MG63 (cell line): Measurements from ENCODE around the gene NAPA. TPM values are rescaled to one million over a fixed set of nuclear protein-coding genes. Genes with fewer than 3 reads are reported as not detected.

Experiments
- DNase-seq: peaks from one replicate; pipeline ENCODE4 v3.0.0-alpha.2; 2020
- H3K27me3 ChIP-seq: fragments of 250-450 bp; sonication (Bioruptor Pico); 2 replicates; pipeline ENCODE4 v1.5.1; 2020; ENCODE audit warnings: mild to moderate bottlenecking, moderate library complexity
- H3K36me3 ChIP-seq: fragments of 250-450 bp; sonication (Bioruptor Pico); 2 replicates; pipeline ENCODE4 v1.5.1; 2020; ENCODE audit warnings: mild to moderate bottlenecking, moderate library complexity
- H3K4me3 ChIP-seq: fragments of 250-450 bp; sonication (Bioruptor Pico); 2 replicates; pipeline ENCODE4 v1.5.1; 2020; ENCODE audit warnings: mild to moderate bottlenecking, moderate library complexity
- H3K9me3 ChIP-seq: fragments of 250-450 bp; sonication (Bioruptor Pico); 2 replicates; pipeline ENCODE4 v1.5.1; 2020; ENCODE audit warnings: mild to moderate bottlenecking, moderate library complexity
- total RNA-seq: library from RNA; depleted of rRNA; stranded (reverse); fragments of >200 nt; shearing (Covaris generic); gene quantifications from 2 replicates; pipeline ENCODE4 v1.2.3, GENCODE V29; 2014; ENCODE audit warnings: low replicate concordance; rRNA removed

NAPA gene
- 141 and 323 TPM in 2 replicates for total RNA-seq

DNA sequence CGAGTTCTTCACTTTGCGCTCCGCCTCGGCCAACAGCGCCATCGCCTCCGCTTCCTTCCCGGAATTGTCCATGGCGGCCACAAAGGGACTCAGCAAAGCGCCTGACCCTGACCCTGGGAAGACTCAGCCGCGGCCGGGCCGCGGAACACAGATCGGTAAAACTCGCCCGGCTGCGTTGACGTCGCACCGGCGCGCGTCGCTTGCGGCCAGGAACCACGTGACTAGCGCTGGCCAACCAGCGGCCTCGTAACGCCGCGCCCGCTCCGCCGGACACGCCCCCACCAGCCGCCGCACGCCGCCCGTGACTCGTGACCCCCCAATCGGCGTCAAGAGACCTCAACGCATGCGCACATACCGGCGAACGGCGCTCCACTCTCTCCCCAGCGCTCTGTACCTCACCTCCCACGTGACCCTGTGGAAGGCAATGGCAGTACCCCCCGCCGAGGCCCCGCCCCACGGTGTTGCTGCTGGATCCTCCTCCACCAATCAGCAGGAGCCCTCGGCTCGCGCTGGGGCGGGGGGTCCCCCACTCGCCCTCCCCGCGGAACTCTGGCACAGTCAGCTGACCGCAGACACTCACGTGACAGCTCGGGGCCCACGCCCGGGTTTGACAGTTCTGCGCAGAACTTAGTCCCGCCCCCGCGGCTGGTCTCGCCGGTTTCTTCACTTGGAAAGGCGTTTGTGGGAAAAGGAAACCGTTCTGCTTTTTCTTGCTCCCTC, at the start of gene NAPA:
TSS of gene NAPA (minus strand) at position 195 of the 720 bp plus-strand sequence. CDS start at position 72, 123 bp downstream.
- Histone ChIP-seq H3K4me3 (peak within 1 kb of the TSS; percentile 98), H3K27me3 (no peaks in the 10 kb centered on the region), H3K36me3 (peaks cover 16% of the 10 kb centered on the region), H3K9me3 (no peaks in the 10 kb centered on the region)
- DNase-seq: peak; percentile 100

DNA sequence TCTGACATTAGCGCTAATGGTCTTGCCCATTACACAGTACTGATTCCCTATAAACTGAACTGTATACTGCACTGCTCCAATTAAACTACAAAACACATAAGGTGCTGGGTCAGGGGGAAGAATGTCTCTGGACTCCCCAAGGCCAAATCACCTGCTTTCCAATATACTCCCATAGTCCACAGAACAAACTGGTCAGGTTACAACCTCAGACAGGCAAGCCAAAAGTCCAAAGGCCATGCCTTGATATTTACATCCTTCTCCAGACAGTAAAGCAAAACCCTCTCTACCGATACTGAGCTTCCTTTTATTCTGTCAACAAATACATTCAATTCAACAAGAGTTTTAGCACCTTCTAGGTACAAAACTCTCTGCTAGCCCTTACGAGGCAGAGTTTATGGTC, 49.2 kb upstream of the NAPA start:
- Histone ChIP-seq H3K27me3 (no peaks in the 10 kb centered on the region), H3K4me3 (no peak overlapping the region)
- no peak for DNase-seq

DNA sequence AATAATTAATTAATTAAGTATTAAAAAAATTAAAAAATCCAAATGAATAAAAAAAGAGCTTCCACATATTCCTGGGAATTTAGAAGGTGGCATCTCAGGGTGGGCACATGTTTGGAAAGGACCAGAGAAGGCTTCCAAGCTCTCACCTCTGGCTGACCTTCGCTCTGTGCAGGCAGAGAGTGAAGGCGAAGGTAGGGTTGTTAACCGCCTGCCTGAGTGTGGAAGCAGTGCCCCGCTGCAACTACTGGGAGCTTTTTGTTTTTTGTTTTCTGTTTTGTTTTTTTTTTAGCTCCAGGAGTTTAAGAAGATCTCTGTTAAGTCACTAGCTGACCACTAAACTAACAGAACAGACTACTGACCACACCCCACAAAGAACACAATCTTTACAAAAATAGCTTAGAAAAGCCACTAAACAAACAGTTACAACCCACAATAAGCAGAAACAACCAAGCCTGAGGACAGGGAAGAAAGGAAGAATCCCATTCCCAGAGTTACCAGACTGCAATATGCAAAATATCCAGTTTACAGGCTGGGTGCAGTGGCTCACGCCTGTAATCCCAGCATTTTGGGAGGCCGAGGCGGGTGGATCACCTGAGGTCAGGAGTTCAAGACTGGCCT, 46.7 kb upstream of the NAPA start:
- Histone ChIP-seq H3K36me3 (no peaks in the 10 kb centered on the region), H3K4me3 (no peak overlapping the region), H3K27me3 (no peaks in the 10 kb centered on the region), H3K9me3 (no peaks in the 10 kb centered on the region)
- DNase-seq: no peak

More for the DNA sequence above, 49.2 kb upstream of the NAPA start:
- Histone ChIP-seq H3K9me3 (no peaks in the 10 kb centered on the region), H3K36me3 (no peaks in the 10 kb centered on the region)

DNA sequence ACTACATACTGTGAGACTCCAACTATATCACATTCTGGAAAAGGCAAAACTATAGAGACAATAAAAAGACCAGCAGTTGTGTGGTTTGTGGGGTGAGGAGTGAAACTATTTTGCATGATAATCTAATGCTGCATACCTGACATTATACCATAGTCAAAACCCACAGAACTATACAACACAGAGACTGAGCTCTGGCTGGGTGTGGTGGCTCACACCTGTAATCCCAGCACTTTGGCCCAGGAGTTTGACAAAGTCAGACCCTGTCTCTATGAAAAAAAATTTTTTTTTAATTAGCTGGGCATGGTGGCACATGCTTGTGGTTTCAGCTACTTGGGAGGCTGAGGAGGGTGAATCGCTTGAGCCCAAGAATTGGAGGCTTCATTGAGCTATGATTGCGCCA, 46.1 kb upstream of the NAPA start:
- no peaks in the 10 kb centered on the region for H3K27me3 ChIP-seq
- no peaks in the 10 kb centered on the region for H3K36me3 ChIP-seq
- no peaks in the 10 kb centered on the region for H3K9me3 ChIP-seq
- H3K4me3 ChIP-seq: no peak overlapping the region
- no peak for DNase-seq

DNA sequence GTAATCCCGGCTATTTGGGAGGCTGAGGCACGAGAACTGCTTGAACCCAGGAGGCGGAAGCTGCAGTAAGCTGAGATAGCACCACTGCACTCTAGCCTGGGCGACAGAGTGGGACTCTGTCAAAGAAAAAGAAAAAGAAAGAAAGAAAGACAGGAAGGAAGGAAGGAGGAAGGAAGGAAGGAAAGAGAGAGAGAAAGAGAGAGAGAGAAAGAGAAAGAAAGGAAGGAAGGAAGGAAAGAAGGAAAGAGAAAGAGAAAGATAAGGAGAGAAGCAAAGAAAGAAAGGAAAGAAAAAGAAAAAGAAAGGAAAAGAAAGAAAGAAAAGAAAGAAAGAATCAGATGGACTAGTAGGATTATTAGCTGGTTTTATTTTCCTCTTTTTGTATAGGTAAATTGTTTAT, 35.3 kb upstream of the NAPA start:
- Histone ChIP-seq H3K27me3 (no peaks in the 10 kb centered on the region), H3K4me3 (no peak overlapping the region), H3K36me3 (no peaks in the 10 kb centered on the region), H3K9me3 (no peaks in the 10 kb centered on the region)
- DNase-seq: no peak

DNA sequence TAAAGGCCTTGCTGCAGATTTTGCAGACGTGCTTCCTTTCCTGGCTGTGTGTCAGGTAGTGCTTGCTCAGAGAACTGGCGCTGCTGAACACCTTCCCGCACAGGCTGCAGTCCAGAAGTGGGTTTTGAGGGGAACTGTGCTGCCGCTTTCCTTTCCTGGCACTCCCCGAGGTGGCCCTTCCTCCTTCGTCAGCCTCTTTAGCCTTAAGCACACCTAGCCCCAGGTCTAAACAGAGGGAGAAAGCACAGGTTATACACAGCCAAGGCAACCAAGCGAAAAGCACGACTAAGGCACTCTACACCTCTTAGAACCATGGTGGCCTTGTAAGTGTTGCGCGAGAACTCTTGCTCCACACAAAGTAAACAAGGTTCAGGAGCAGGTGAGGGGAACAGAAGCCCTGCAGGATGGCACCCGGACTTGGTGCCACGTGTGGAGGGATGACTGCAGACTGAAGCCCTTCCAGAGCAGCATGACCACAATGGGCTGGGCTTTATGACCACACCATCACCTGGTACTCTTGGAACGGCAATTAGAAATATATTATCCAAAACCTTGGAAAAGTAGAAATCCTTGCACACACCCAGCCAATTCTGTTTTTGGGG, 34.5 kb upstream of the NAPA start:
- no peaks in the 10 kb centered on the region for H3K36me3 ChIP-seq
- H3K9me3 ChIP-seq: no peaks in the 10 kb centered on the region
- H3K27me3 ChIP-seq: no peaks in the 10 kb centered on the region
- no peak for DNase-seq
- no peak overlapping the region for H3K4me3 ChIP-seq

DNA sequence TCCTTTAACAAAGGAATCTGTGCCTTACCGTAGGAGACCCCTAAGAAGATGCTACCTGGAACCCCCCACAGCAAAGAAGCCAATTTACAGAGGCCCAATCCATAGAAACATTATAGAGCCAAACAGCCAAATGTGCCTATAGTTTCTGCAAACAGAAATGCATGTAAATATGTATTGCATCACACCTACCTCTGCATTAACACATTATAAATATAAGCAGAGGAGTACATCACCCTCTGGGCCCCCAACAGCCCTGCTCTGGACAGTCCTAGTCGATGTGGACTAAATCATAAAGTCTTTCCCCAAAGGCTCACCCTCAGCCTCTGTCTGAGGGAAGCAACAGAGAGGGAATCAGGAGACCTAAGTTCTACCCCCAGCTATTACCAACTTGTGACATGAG, 32.3 kb upstream of the NAPA start:
- Histone ChIP-seq H3K27me3 (no peaks in the 10 kb centered on the region), H3K36me3 (no peaks in the 10 kb centered on the region), H3K9me3 (no peaks in the 10 kb centered on the region)

DNA sequence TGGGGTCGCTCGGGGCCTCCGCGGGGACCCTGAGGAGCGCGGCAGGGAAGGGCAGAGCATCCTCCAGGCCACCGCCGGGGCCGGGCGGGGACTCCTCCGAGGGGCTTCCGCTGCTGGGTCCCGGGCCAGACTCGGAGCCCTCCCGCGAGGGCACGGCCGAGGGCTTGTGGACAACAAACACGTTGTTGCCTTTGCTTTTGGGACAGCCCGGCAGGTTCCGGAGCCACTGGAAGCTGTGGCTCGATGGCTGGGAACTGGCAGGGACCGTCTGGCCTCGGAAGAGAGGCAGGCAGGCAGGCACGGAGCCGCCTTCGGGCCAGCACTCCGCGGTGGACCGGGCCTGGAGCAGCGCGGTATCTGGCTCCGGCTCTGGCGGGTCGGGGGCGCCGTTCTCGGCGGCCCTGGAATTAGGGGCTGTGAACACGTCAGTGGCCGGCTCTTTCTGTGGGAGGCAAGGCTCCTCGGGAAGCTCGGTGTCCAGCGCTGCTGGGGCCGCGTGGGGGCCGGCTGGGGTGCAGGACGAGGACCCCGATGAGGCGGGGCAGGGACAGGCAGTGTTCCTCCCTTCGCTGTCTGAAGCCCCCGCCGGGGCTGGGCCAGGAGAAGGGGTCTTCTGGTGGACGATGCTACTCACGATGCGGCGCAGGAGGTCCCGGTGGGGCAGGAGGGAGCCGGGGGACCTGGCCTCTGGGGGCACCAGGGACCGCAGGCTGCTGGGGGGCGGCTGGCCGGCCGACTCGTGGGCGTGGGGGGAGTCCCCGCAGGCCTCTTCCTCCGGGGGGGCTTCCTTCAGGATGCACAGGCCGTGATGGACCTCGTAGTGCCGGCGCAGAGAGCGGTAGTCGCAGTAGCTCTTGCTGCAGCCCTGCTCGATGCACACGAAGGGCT, 30.4 kb upstream of the NAPA start:
- Histone ChIP-seq H3K27me3 (no peaks in the 10 kb centered on the region), H3K9me3 (no peaks in the 10 kb centered on the region), H3K4me3 (no peak overlapping the region), H3K36me3 (no peaks in the 10 kb centered on the region)
- no peak for DNase-seq

More for the DNA sequence above, 32.3 kb upstream of the NAPA start:
- H3K4me3 ChIP-seq: no peak overlapping the region
- no peak for DNase-seq

DNA sequence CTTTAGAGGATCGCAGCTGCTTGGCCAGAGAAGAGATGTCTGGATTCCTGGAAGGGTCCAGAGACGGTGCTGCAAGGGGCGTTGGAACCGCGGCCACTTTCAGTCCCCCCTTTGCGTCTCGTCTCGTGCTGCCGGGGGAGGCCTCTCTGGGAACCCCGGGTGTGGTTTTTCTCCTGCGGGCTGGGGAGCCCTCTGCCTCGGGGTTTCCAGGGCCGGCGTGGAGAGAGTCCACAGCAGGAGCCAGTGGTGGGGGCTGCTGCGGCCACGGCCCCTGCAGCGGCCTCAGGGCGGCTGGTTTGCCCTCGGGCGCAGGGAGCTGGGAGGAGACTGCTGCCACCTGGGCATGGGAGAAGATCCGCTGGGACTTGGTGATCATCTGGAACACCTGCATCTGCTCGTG, 29.6 kb upstream of the NAPA start:
- no peaks in the 10 kb centered on the region for H3K27me3 ChIP-seq
- H3K36me3 ChIP-seq: no peaks in the 10 kb centered on the region

DNA sequence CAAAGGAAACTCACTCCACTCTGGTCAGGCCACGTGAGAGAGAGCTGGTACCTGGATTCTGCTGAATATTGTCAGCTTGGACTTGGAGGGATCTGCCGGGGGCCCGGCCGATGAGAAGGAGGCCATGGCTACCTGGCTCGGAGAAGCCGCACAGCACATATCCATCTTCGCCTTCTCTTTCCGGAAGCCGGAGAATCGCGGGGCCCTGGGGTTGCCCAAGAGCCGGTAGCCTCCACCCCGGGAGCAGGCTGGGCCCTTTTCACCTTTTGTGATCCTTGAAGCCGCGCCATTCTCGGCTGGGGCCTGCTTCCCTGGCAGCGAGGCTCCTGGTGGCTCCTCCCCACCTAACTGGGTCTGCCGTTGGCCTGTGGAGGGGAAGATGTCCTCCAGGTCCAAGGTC, 29.2 kb upstream of the NAPA start:
- Histone ChIP-seq H3K9me3 (no peaks in the 10 kb centered on the region), H3K36me3 (no peaks in the 10 kb centered on the region), H3K27me3 (no peaks in the 10 kb centered on the region), H3K4me3 (no peak overlapping the region)
- no peak for DNase-seq

More for the DNA sequence above, 29.6 kb upstream of the NAPA start:
- Histone ChIP-seq H3K9me3 (no peaks in the 10 kb centered on the region), H3K4me3 (no peak overlapping the region)
- no peak for DNase-seq

DNA sequence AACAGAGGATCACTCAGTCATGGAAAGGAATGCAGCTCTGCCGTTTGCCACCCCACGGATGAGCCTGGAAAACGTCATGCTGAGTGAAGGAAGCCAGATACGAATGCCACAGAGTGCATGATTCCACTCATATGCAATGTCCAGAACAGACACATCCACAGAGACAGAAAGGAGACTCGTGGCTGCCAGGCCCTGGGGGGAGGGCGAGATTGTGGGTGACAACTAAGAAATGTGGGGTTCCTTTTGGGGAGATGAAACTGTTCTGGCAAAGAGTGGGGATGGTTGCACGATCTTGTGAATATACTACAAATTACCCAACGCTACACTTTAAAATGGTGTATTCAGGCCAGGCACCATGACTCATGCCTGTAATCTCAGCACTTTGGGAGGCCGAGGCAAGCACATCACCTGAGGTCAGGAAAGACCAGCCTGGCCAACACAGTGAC, 27.2 kb upstream of the NAPA start:
- H3K4me3 ChIP-seq: no peak overlapping the region
- no peaks in the 10 kb centered on the region for H3K36me3 ChIP-seq
- DNase-seq: peak; percentile 71
- no peaks in the 10 kb centered on the region for H3K27me3 ChIP-seq
- H3K9me3 ChIP-seq: no peaks in the 10 kb centered on the region

DNA sequence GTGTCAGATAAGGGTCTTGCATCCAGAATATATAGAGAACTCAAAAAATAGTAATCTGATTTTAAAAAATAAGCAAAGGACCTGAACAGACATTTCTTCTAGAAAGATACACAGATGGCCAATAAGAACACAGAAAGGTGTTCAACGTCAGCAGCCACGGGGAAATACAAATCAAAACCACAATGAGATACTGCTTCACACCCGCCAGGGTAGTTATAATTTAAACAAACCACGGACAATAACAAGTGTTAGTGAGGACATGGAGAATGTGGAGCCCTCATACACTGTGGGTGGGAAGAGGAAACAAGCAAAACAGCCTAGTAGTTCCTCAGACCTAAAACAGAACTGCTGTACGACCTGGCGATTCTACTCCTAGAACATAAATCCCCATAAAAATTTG, 26.7 kb upstream of the NAPA start:
- Histone ChIP-seq H3K9me3 (no peaks in the 10 kb centered on the region), H3K36me3 (no peaks in the 10 kb centered on the region), H3K27me3 (no peaks in the 10 kb centered on the region), H3K4me3 (no peak overlapping the region)
- DNase-seq: no peak

DNA sequence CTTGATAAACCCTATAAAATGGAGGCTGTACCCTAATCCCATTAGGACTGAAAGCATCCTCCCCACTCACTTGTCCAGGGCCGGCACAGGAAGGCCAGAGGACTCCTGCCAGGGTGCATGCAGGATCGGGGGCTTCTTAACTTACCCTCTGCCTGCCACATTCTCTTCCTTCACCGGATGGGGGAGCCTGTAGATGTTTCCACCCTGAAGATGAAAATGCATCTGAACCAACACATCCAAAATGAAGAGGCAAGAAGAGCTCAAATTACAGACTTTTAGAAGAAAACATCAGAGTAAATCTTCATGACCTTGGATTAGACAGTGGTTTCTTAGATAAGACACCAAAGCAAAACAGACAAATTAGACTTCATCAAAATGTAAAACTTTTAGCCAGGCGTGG, 25.9 kb upstream of the NAPA start:
- no peak overlapping the region for H3K4me3 ChIP-seq
- H3K27me3 ChIP-seq: no peaks in the 10 kb centered on the region
- H3K9me3 ChIP-seq: no peaks in the 10 kb centered on the region
- DNase-seq: peak; percentile 11
- no peaks in the 10 kb centered on the region for H3K36me3 ChIP-seq

DNA sequence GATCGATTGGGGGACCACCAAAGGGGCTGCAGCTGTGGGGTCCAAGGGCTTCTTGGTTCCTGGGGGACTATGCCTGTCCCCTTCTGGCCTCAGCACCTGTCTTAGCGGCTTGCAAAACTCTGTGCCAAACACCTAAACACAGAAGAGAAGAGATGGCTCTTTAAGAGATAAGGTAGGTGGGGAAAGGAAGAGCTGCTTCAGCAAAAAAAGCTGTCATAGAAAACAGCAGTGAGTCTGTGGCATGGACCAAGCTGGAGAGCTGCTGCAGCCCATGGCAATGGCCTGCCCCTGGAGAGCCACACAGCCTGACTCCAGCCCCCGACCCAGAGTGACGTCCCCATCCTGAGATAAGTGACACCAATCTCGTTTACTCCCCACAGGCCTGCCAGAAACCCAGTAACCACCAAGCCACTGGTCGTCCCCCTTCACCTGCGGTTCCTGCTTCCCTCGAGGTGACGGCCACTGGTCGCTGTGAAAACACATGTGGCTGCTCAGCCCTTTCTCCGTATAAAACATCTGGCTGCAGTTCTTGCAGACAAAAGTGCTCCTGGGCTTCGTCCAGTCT, 25.0 kb upstream of the NAPA start:
- Histone ChIP-seq H3K27me3 (no peaks in the 10 kb centered on the region), H3K36me3 (no peaks in the 10 kb centered on the region), H3K4me3 (no peak overlapping the region), H3K9me3 (no peaks in the 10 kb centered on the region)
- no peak for DNase-seq

DNA sequence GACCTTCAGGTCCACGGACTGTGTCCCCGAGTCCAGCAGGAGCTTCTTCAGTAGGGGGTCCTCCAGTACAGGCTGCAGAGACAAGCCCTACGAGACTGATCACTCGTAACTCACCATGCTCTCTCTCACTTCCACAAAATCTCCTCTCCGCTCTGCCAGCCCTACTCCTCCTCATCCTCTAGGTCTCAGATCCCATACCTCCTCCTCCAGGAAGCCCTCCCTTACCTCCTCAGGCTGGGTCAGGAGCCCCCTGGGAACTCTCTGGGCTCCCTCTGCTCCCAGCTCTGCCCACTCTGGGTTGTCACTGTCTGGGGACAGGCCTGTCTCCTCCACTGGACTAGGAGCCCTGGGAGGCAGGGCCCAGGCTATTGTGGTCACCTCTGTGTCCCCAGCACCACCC, 23.9 kb upstream of the NAPA start:
- no peak overlapping the region for H3K4me3 ChIP-seq
- DNase-seq: no peak
- no peaks in the 10 kb centered on the region for H3K9me3 ChIP-seq
- H3K36me3 ChIP-seq: no peaks in the 10 kb centered on the region
- no peaks in the 10 kb centered on the region for H3K27me3 ChIP-seq

DNA sequence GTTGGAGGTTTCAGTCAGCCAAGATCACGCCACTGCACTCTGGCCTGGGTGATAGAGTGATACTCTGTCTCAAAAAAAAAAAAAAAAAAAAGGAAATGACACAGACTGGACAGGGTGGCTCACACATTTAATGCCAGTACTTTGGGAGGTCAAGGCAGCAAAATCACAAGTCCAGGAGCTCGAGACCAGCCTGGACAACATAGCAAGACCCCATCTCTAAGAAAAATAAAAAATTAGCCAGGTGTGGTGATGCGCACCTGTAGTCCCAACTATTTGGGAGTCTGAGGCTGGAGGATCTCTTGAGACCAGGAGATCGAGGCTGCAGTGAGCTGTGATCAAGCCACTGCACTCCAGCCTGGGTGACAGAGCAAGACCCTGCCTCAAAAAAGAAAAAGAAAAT, 22.6 kb upstream of the NAPA start:
- Histone ChIP-seq H3K36me3 (no peaks in the 10 kb centered on the region), H3K4me3 (no peak overlapping the region), H3K9me3 (no peaks in the 10 kb centered on the region), H3K27me3 (no peaks in the 10 kb centered on the region)
- DNase-seq: no peak

DNA sequence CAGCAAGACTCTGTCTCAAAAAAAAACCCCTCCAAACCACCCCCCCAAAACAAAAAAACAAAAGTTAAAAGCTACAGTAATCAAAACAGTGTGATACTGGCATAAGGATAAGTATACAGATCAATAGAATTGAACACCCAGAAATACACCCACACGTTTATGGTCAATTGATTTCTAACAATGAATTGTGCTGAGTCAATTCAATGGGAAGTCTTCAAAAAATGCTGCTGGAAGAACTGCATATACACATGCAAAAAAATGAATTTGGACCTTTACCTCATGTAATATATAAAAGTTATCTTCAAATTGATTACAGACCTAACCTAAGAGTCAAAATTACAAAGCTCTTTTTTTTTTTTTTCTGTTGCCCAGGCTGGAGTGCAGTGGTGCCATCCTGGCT, 19.8 kb upstream of the NAPA start:
- H3K27me3 ChIP-seq: no peaks in the 10 kb centered on the region
- H3K4me3 ChIP-seq: no peak overlapping the region
- no peaks in the 10 kb centered on the region for H3K36me3 ChIP-seq
- H3K9me3 ChIP-seq: no peaks in the 10 kb centered on the region
- DNase-seq: no peak
